ENCODE data around the gene FOXD3. TPM values are rescaled to one million over a fixed set of nuclear protein-coding genes. Genes with fewer than 3 reads are reported as not detected.
A peak's percentile ranks its signal among the peaks of the same experiment; 100 is the strongest.

FOXD3 gene
- total and polyA plus RNA-seq, 2 experiments from 2014 or later, result 13.8 to 49.0 TPM

GRCh38 chr1:63323865-63324778, 1.8 kb downstream of the FOXD3 start:
- H3K4me3 ChIP-seq, result peak overlapping the region; percentile 61
- no peaks in the 10 kb centered on the region for H4K20me1 ChIP-seq (replicated peaks; ENCODE audit: insufficient read depth)
- H3K4me2 ChIP-seq, result peak overlapping the region; percentile 88
- H3K27ac Mint-ChIP-seq, result peak overlapping the region; percentile 88; the same call in 1 of the 2 replicates
- ATAC-seq, result no peak
- H3K36me3 Mint-ChIP-seq (ENCODE audit: low read depth), result peaks cover 33% of the 10 kb centered on the region
- H3K27me3 Mint-ChIP-seq (ENCODE audit: insufficient read depth, low read depth, poor library complexity), result peaks cover 77% of the 10 kb centered on the region
- no peak overlapping the region for H3K27ac ChIP-seq (ENCODE audit: low read depth)
- peaks cover 4% of the 10 kb centered on the region; the same call in 2 of the 3 replicates for H3K9me3 Mint-ChIP-seq
- no peaks in the 10 kb centered on the region for H3K36me3 ChIP-seq (ENCODE audit: insufficient read depth)
- peak overlapping the region; percentile 96 for H3K4me3 Mint-ChIP-seq
- peaks cover 67% of the 10 kb centered on the region for H3K27me3 ChIP-seq (ENCODE audit: insufficient read depth)
- peaks cover 19% of the 10 kb centered on the region; the same call in 1 of the 2 replicates for H3F3A ChIP-seq (replicated peaks; ENCODE audit: low read depth)
- peak; percentile 65 for DNase-seq (ENCODE audit: low spot score)
- no peaks in the 10 kb centered on the region for H3K9me2 ChIP-seq (ENCODE audit: insufficient read depth)
- TF ChIP-seq REST (IDR thresholded peaks at IDR 0.05; ENCODE audit: unreplicated experiment), result no peak
- TF ChIP-seq, protein P1, sequence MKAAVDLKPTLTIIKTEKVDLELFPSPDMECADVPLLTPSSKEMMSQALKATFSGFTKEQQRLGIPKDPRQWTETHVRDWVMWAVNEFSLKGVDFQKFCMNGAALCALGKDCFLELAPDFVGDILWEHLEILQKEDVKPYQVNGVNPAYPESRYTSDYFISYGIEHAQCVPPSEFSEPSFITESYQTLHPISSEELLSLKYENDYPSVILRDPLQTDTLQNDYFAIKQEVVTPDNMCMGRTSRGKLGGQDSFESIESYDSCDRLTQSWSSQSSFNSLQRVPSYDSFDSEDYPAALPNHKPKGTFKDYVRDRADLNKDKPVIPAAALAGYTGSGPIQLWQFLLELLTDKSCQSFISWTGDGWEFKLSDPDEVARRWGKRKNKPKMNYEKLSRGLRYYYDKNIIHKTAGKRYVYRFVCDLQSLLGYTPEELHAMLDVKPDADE (IDR thresholded peaks at IDR 0.05), result no peak
- no peak for TF ChIP-seq CREB1 (CRISPR knock-in tag; IDR thresholded peaks at IDR 0.05; ENCODE audit: low read depth)
- no peak for TF ChIP-seq JUNB (IDR thresholded peaks at IDR 0.05; ENCODE audit: unreplicated experiment)
- no peak for TF ChIP-seq EZH2phosphoT487 (IDR thresholded peaks at IDR 0.05; ENCODE audit: unreplicated experiment)
- no peak for TF ChIP-seq STAT1 (IDR thresholded peaks at IDR 0.05; ENCODE audit: unreplicated experiment)
- TF ChIP-seq ZNF331 (CRISPR knock-in tag; IDR thresholded peaks at IDR 0.05; ENCODE audit: low read depth), result no peak
- no peak for TF ChIP-seq ZNF114 (CRISPR knock-in tag; IDR thresholded peaks at IDR 0.05)
- TF ChIP-seq, protein P2, sequence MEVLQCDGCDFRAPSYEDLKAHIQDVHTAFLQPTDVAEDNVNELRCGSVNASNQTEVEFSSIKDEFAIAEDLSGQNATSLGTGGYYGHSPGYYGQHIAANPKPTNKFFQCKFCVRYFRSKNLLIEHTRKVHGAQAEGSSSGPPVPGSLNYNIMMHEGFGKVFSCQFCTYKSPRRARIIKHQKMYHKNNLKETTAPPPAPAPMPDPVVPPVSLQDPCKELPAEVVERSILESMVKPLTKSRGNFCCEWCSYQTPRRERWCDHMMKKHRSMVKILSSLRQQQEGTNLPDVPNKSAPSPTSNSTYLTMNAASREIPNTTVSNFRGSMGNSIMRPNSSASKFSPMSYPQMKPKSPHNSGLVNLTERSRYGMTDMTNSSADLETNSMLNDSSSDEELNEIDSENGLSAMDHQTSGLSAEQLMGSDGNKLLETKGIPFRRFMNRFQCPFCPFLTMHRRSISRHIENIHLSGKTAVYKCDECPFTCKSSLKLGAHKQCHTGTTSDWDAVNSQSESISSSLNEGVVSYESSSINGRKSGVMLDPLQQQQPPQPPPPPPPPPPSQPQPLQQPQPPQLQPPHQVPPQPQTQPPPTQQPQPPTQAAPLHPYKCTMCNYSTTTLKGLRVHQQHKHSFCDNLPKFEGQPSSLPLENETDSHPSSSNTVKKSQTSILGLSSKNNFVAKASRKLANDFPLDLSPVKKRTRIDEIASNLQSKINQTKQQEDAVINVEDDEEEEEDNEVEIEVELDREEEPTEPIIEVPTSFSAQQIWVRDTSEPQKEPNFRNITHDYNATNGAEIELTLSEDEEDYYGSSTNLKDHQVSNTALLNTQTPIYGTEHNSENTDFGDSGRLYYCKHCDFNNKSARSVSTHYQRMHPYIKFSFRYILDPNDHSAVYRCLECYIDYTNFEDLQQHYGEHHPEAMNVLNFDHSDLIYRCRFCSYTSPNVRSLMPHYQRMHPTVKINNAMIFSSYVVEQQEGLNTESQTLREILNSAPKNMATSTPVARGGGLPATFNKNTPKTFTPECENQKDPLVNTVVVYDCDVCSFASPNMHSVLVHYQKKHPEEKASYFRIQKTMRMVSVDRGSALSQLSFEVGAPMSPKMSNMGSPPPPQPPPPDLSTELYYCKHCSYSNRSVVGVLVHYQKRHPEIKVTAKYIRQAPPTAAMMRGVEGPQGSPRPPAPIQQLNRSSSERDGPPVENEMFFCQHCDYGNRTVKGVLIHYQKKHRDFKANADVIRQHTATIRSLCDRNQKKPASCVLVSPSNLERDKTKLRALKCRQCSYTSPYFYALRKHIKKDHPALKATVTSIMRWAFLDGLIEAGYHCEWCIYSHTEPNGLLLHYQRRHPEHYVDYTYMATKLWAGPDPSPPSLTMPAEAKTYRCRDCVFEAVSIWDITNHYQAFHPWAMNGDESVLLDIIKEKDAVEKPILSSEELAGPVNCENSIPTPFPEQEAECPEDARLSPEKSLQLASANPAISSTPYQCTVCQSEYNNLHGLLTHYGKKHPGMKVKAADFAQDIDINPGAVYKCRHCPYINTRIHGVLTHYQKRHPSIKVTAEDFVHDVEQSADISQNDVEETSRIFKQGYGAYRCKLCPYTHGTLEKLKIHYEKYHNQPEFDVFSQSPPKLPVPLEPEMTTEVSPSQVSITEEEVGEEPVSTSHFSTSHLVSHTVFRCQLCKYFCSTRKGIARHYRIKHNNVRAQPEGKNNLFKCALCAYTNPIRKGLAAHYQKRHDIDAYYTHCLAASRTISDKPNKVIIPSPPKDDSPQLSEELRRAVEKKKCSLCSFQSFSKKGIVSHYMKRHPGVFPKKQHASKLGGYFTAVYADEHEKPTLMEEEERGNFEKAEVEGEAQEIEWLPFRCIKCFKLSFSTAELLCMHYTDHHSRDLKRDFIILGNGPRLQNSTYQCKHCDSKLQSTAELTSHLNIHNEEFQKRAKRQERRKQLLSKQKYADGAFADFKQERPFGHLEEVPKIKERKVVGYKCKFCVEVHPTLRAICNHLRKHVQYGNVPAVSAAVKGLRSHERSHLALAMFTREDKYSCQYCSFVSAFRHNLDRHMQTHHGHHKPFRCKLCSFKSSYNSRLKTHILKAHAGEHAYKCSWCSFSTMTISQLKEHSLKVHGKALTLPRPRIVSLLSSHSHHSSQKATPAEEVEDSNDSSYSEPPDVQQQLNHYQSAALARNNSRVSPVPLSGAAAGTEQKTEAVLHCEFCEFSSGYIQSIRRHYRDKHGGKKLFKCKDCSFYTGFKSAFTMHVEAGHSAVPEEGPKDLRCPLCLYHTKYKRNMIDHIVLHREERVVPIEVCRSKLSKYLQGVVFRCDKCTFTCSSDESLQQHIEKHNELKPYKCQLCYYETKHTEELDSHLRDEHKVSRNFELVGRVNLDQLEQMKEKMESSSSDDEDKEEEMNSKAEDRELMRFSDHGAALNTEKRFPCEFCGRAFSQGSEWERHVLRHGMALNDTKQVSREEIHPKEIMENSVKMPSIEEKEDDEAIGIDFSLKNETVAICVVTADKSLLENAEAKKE (CRISPR knock-in tag; IDR thresholded peaks at IDR 0.05), result no peak
- no peak for TF ChIP-seq EZH2 (IDR thresholded peaks at IDR 0.05; ENCODE audit: low read depth, unreplicated experiment)
- TF ChIP-seq NANOG (IDR thresholded peaks at IDR 0.05; ENCODE audit: borderline replicate concordance), result no peak
- TF ChIP-seq POLR2AphosphoS5 (IDR thresholded peaks at IDR 0.05; ENCODE audit: low read depth), result no peak; the same call in 1 of the 2 replicates
- no peak for TF ChIP-seq CTCF (conservative IDR thresholded peaks at IDR 0.05; ENCODE audit: low read depth in 2 of 2)
- H3K4me1 ChIP-seq (ENCODE audit: insufficient read depth), result peaks cover 36% of the 10 kb centered on the region
- H3K79me2 ChIP-seq (replicated peaks; ENCODE audit: insufficient read depth), result peaks cover 27% of the 10 kb centered on the region
- H3K4me1 Mint-ChIP-seq, result peaks cover 35% of the 10 kb centered on the region
- H2AFZ ChIP-seq, result no peak overlapping the region
